NCI-H128 (cell line): ENCODE data around the gene IRAK2.
"Not testable (repeated sequence)": the region's sequence is repeated elsewhere in the genome, so short reads cannot be mapped to it uniquely, and the experiment has no call there.

Experiments
- DNase-seq: peaks from one replicate; lab custom pipeline; 2025; ENCODE audit not compliant: unreplicated experiment; lab: John Stamatoyannopoulos, UW

IRAK2 gene

GRCh38 chr3:10158555-10158954 is 6.2 kb upstream of the IRAK2 start:
- DNase-seq = not testable (repeated sequence)

GRCh38 chr3:10160346-10160745 is 4.4 kb upstream of the IRAK2 start:
- DNase-seq = no peak

DNA sequence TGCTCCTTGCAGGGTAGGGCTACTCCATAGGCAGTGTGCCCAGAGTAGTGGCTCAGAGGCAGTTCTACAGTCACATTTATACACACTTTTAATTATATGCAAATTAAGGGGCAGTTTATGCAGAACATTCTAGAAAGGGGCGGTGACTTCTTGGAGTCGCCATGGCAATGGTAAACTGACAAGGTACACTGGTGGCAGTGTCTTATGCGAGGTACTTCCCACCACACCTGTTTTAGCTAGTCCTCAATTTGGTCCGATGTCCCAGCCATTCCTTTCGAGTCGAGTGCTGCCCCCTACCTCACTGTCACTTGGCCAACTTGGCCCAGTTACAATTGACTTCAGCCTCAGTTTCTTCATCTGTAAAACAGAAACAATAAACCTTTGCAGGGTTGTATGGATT is 3.8 kb upstream of the IRAK2 start:
- no peak for DNase-seq

DNA sequence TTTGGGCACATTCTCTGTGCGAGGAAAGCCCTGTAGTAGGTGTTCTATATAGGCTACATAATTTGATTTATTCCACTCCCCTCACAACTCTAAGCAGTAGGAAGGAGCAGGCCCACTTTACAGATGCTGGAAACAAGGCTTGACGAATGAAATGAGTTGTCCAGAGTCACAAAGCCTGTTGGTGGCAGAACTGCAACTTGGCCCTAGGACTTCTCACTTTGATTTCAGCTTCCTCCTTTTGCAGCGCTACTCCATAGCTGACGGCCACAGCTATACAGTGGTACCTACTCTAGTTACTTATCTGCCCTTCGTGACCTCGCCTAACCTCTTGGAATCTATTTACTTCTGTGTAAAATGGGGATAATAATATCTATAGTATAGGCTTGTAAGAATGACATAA is 2.5 kb upstream of the IRAK2 start:
- no peak for DNase-seq

GRCh38 chr3:10164201-10164545 is 546 bp upstream of the IRAK2 start:
- not testable (repeated sequence) for DNase-seq

DNA sequence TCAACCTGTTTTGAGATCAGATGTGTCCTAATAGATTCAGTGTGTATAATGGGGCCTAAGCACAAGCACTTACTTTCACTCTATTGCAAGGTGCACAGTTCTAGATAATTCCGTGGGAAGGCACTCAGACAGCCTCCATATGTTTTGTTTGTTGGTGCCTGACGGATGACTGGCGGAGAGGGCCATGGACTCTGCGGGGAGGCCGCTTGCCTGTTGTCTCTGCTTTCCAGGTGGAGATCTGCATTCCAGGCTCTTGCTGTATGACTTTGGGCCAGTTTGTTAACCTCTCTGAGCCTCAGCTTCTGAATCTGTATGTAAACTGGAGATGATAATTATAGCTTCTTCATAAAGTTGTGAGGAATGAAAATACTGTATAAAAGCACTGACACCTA is 1.5 kb downstream of the IRAK2 start:
- DNase-seq = no peak

DNA sequence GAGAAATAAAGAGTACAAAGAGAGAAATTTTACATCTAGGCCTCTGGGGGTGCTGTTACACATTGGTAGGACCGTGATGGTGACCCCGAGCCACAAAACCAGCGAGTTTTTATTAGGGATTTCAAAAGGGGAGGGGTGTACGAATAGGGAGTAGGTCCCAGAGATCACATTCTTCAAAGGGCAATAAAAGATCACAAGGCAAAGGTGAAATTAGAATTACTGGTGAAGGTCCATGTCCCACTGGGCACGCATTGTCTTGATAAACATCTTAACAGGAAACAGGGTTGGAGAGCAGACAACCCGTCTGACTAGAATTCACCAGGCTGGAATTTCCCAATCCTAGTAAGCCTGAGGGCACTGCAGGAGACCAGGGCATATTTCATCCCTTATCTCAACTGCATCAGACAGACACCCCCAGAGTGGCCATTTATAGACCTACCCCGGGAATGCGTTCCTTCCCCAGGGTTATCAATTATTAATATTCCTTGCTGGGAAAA is 4.3 kb downstream of the IRAK2 start:
- no peak for DNase-seq

DNA sequence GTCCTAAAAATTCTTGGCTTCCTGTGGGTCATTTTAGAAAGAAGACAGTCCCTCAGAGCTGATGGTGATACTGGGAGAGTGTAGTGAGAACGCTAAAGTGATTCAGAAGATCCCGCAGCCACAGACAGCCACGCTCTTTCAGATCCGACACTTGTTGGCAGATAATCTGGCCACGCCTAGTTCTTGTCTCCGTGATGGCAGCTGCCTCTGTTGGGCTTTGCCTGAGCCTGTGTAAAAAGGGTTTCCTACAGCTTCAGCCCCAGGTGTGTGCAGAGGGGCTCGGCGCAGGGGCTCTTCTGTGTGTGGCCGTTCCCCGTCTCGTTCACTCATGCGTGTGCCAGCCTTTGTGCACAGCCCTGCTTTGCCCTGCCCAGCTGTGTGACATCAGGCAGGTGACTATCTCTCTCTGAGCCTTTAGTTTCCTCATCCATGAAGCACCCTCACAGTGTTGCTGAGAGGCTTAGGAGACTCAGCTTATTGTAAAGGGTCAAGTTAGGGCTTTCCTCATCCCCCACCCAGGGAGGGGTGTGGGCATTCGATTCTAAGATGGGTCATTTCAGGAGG is 6.3 kb downstream of the IRAK2 start:
- no peak for DNase-seq

GRCh38 chr3:10173095-10173925 is 8.6 kb downstream of the IRAK2 start:
- no peak for DNase-seq

- no peak for DNase-seq
Observed at GRCh38 chr3:10173926-10174435, 9.3 kb downstream of the IRAK2 start.

GRCh38 chr3:10175334-10175733 is 10.6 kb downstream of the IRAK2 start:
- DNase-seq = not testable (repeated sequence)

DNA sequence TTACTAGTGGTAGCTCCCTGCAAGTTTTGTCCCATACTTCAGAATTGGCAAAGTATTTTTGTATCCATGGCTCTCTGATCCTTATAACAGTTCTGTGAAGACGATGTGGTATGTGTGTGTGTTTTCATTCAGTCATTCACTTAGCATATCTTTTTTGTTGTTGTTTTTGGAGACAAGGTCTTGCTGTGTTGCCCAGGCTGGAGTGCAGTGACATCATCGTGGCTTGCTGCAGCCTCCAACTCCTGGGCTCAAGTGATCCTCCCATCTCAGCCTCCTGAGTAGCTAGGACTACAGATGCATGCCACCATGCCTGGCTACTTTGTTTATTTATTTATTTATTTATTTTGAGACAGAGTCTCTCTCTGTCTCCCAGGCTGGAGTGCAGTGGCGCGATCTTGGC is 11.4 kb downstream of the IRAK2 start:
- DNase-seq = not testable (repeated sequence)

DNA sequence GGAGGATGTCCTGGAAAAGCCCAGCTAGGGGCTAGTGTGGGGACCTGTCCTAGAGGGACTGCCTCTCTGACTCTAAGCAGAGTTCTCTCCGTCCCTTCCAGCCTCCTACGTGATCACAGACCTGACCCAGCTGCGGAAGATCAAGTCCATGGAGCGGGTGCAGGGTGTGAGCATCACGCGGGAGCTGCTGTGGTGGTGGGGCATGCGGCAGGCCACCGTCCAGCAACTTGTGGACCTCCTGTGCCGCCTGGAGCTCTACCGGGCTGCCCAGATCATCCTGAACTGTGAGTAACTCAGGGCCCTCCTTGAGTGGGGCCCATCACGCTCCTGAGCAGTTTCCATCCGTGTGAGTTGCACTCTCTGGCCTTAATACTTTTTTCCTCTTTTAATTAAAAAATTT is 13.0 kb downstream of the IRAK2 start:
- no peak for DNase-seq

DNA sequence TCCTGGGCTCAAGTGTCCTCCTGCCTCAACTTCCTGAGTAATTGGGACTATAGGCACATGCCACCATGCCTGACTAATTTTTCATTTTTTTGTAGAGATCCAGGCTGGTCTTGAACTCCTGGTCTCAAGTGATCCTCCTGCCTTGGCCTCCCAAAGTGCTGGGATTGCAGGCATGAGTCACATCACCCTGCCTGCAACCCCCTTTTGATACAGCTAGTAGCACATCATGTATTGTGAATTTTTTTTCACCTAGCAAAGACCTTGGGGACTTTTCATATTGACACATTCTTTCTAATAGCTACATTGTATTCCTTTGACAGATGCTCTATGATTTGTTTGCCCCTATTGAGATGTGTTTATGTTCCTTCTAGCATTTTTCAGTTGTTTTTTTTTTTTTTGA is 14.2 kb downstream of the IRAK2 start:
- DNase-seq = no peak

GRCh38 chr3:10180289-10180688 is 15.6 kb downstream of the IRAK2 start:
- DNase-seq = no peak

GRCh38 chr3:10180738-10181295 is 16.1 kb downstream of the IRAK2 start:
- no peak for DNase-seq

DNA sequence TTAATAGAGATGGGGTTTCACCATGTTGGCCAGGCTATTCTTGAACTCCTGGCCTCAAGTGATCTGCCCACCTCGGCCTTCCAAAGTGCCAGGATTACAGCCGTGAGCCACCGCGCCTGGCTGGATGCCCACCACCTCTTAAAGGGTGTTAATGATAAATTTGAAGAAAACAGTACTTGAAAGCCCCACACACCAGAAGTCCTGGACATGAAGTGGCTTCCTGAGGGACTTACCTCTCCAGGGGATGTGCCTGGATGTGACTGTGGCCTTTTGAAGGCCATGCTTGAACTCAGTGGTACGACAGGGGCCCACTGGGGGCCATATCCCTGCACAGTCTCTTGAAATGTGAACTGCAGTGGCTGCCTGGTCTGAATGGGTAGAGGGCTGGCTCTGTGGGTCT is 18.2 kb downstream of the IRAK2 start:
- no peak for DNase-seq

DNA sequence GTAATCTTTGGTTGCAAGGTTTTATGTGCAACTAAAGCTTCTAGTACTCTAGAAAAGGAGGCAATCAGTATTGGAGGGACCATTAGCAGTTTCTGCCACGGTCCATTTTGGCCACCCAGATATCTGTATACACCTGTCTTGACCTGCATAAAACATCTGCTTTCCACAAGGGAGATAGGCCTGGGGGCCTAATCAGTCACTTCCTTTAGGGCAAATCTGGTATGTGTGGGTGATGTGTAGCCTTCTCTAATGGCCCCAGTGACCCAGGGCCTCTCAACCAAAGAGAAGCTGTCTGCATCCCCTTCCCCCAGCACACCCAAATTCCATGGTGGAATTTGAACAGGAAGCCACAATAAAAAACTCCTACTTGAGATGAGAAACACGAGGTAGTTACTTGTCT is 19.5 kb downstream of the IRAK2 start:
- DNase-seq = no peak

DNA sequence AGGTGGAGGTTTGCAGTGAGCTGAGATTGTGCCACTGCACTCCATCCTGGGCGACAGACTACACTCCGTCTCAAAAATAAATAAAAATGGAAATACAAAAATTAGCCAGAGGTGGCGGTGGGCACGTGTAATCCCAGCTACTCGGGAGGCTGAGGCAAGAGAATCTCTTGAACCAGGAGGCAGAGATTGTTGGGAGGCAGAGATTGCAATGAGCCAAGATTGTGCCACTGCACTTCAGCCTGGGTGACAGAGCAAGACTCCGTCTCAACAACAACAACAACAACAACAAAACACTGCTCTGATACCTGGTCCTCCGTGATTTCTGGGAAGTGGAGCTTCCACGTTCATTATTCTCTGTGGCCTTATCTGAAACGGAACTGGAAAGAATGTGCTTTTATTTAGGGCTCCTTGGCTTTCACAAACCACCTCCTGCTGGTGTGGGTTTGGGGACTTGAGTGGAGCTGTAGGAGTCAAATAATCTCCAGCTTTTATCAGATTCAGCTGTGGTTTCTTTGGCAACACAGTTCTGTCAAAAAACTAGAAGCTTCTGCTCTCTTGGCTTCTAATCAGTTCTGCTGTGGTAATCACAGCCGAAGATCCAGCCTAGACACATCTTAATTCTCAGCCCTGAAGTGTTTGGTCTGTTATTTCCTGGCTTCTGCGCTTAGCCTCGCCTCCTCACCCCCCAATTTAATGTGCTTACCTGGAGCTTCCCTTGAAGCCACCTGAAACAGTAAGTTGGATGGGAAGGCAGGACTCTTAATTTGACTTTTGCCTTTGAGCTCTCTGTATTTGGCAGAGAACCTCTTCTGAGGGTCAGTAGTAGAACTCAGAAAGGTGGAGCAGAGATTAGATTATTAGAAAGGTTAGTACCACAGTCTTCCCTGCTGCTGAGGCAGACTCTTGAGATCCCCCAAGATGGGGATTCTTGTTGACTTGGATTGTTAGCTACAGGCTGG is 21.4 kb downstream of the IRAK2 start:
- no peak for DNase-seq

GRCh38 chr3:10187290-10187876 is 22.7 kb downstream of the IRAK2 start:
- no peak for DNase-seq

GRCh38 chr3:10187944-10188343 is 23.2 kb downstream of the IRAK2 start:
- DNase-seq = no peak
